Measurements from ENCODE around the gene FMNL2.
A peak's percentile ranks its signal among the peaks of the same experiment; 100 is the strongest.

Gene FMNL2

DNA sequence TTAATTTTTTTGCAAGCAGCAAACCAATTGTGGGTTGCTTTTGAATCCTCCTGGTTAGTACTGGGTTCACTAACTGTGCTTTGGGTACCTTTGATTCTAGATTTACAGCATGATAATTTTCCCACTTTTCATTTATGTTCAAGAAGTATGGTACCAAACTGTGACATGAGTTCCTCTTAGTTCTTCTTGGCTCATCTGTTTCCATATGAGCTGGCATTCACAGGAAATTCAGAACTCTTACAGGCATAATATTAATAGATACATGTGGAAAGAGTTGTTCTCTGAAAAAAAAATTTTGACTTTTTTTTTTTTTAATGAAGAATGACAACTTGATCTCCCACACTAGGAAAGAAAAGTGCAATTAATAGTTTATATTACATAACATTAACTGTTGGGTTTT, 59.4 kb downstream of the FMNL2 start:
- Mint-ChIP-seq H3K4me3 (no peak overlapping the region), H3K36me3 (no peaks in the 10 kb centered on the region), H3K27ac (no peak overlapping the region), H3K27me3 (peaks cover 6 to 7% of the 10 kb centered on the region in 2 donors), H3K4me1 (peaks cover 0 to 16% of the 10 kb centered on the region in 2 donors), H3K9me3 (peaks cover 0 to 2% of the 10 kb centered on the region in 2 donors)
- DNase-seq (no peak), ATAC-seq (replicated peaks) (no peak)

DNA sequence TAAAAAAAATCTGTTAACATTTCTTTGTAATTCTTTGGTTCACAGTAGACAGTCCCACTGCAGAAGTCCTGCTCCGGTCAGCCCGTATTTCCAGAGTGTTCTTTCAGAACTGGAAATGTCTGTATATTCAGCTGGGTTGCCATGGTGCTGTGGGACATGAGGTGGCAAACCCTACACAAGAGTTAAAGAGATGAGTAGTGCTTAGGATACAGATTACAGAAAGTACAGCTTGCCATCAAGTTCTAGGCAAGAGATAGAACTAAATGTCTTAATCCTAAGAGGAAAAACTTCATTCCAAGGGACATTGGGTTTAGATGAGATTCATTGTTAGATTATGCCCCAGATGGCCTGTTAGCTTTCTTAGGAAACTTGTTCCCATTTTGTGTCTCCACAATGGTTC, 60.1 kb downstream of the FMNL2 start:
- H3K4me3 Mint-ChIP-seq, result no peak overlapping the region
- H3K9me3 Mint-ChIP-seq, result peaks cover 0 to 2% of the 10 kb centered on the region in 2 donors
- ATAC-seq (replicated peaks) (no peak), DNase-seq (no peak)
- no peaks in the 10 kb centered on the region for H3K36me3 Mint-ChIP-seq
- H3K27me3 Mint-ChIP-seq, result peaks cover 6 to 7% of the 10 kb centered on the region in 2 donors
- no peak overlapping the region for H3K27ac Mint-ChIP-seq
- peaks cover 0 to 16% of the 10 kb centered on the region in 2 donors for H3K4me1 Mint-ChIP-seq

DNA sequence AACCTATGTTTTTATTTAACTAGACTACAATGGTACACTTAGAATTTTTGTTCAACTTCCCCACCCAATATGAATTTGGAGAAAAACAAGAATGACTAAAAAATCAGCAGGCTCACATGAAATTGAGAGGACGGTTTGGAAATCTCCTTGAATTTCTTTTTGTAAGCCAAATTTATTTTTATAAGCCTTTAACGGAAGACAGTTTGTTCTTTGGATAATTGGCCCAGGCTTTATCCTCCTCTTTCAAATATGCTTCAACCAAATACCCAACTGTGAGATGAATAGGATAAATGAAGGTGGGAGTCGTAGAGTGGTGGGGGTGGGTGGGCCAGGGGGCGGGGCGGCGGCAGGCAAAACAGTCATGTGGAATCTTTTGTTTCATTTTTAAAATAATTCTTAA, 60.6 kb downstream of the FMNL2 start:
- no peak for ATAC-seq (replicated peaks)

DNA sequence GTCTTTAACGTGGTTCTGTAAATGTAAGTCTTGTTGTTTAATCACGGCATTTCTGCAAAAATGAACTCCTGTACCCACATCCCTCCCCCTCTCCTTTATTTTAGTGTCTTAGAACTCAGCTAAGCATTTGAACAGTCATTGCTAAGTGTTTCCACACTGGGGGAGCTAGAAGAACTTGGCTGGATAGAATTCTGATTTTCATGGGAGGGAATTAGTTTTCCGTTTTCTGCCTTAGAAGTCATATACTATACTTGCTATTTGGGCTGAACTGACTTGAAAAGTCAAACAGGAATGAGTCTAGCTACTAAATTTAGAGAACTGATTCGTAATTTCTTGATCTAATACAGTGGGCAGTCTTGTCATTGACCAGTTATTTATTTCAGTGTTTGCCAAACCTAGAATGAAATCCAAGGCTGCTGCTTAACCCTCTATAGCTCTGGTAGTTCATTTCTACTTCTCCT, 61.1 kb downstream of the FMNL2 start:
- H3K4me1 Mint-ChIP-seq, result peaks cover 0 to 16% of the 10 kb centered on the region in 2 donors
- DNase-seq (no peak), ATAC-seq (replicated peaks) (no peak)
- H3K36me3 Mint-ChIP-seq, result no peaks in the 10 kb centered on the region
- H3K27ac Mint-ChIP-seq, result no peak overlapping the region
- H3K4me3 Mint-ChIP-seq, result no peak overlapping the region
- peaks cover 0 to 2% of the 10 kb centered on the region in 2 donors for H3K9me3 Mint-ChIP-seq
- peaks cover 6 to 7% of the 10 kb centered on the region in 2 donors for H3K27me3 Mint-ChIP-seq

More for the DNA sequence above, 60.6 kb downstream of the FMNL2 start:
- H3K9me3 Mint-ChIP-seq, result peaks cover 0 to 2% of the 10 kb centered on the region in 2 donors
- no peak overlapping the region for H3K4me3 Mint-ChIP-seq
- no peaks in the 10 kb centered on the region for H3K36me3 Mint-ChIP-seq
- peaks cover 6 to 7% of the 10 kb centered on the region in 2 donors for H3K27me3 Mint-ChIP-seq
- DNase-seq, result no peak
- H3K27ac Mint-ChIP-seq, result no peak overlapping the region
- H3K4me1 Mint-ChIP-seq, result peaks cover 0 to 16% of the 10 kb centered on the region in 2 donors

DNA sequence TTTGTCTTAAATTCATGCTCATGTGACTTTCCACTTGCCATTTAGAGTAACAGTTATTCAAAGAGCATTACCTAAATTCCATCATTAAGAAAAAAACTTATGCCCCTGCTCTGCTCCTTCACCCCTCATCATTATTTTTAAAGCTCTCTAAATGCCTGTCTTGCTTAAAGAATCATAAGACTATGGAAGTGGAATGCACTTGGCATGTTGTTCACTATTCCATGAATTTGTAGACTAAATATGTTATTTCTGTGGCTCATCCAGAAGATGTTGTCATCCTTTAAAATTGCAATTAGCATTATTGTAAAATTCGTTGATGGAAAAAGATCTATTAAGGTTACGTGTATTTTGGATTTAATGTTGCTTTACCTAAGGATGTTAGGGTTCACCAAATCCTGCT, 61.8 kb downstream of the FMNL2 start:
- Mint-ChIP-seq H3K27me3 (peaks cover 6 to 7% of the 10 kb centered on the region in 2 donors), H3K4me3 (no peak overlapping the region), H3K36me3 (no peaks in the 10 kb centered on the region), H3K9me3 (no peaks in the 10 kb centered on the region), H3K4me1 (peaks cover 0 to 22% of the 10 kb centered on the region in 2 donors), H3K27ac (no peak overlapping the region)
- DNase-seq (no peak), ATAC-seq (replicated peaks) (no peak)

DNA sequence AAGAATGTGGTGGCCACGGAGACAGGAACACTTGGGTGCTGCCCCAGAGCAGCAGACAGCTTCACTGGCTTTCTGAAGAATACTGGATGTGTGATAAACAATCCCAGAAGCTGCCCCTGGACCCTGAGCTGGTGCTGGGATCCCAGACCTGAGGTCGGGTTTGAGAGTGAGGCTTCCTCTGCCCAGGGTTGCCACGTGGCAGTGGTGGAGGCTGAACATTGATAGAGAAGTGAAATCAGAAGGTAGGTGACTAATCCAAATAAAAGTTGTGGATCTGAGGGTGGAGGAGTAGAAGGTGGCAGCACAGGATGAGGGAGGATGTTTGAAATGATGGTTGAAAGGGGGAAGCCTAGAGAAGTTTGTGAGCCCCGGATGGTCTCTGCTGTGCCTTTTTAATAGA, 64.0 kb downstream of the FMNL2 start:
- Mint-ChIP-seq H3K4me3 (no peak overlapping the region), H3K36me3 (no peaks in the 10 kb centered on the region), H3K27me3 (peaks cover 6 to 7% of the 10 kb centered on the region in 2 donors), H3K4me1 (peaks cover 0 to 22% of the 10 kb centered on the region in 2 donors), H3K9me3 (no peaks in the 10 kb centered on the region), H3K27ac (no peak overlapping the region)
- DNase-seq, result no peak
- no peak for ATAC-seq (replicated peaks)

DNA sequence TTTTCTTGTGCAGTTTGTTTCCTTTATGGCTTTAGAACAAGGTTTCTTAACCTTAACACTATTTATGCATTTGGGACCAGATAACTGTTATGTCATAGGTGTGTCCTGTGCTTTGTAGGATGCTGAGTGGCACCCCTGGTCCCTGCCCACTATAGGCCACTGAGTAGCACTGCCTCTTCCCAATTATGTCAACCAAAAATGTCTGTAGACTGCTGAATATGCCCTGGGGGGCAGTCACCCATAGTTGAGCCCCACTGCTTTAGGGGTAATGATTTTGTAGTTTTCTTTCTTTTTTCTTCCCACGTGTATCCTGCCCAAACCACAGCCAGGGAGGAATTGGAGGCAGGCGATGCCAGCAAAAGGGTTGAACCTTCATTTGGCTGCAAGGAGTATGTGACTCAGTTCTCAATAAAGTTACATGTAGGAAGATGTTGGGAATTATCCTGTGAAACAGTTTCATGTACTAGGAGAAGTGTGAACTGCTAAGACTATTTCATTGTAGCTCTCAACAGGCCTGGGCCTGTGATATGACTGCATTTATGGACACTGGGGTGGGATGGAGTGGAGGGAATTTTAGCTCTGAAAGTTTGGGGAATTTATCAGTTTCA, 65.7 kb downstream of the FMNL2 start:
- H3K27me3 Mint-ChIP-seq, result peaks cover 6 to 7% of the 10 kb centered on the region in 2 donors
- H3K27ac Mint-ChIP-seq, result no peak overlapping the region
- H3K4me1 Mint-ChIP-seq, result peaks cover 0 to 22% of the 10 kb centered on the region in 2 donors
- no peaks in the 10 kb centered on the region for H3K36me3 Mint-ChIP-seq
- DNase-seq (no peak), ATAC-seq (replicated peaks) (no peak)
- no peak overlapping the region for H3K4me3 Mint-ChIP-seq
- no peaks in the 10 kb centered on the region for H3K9me3 Mint-ChIP-seq

DNA sequence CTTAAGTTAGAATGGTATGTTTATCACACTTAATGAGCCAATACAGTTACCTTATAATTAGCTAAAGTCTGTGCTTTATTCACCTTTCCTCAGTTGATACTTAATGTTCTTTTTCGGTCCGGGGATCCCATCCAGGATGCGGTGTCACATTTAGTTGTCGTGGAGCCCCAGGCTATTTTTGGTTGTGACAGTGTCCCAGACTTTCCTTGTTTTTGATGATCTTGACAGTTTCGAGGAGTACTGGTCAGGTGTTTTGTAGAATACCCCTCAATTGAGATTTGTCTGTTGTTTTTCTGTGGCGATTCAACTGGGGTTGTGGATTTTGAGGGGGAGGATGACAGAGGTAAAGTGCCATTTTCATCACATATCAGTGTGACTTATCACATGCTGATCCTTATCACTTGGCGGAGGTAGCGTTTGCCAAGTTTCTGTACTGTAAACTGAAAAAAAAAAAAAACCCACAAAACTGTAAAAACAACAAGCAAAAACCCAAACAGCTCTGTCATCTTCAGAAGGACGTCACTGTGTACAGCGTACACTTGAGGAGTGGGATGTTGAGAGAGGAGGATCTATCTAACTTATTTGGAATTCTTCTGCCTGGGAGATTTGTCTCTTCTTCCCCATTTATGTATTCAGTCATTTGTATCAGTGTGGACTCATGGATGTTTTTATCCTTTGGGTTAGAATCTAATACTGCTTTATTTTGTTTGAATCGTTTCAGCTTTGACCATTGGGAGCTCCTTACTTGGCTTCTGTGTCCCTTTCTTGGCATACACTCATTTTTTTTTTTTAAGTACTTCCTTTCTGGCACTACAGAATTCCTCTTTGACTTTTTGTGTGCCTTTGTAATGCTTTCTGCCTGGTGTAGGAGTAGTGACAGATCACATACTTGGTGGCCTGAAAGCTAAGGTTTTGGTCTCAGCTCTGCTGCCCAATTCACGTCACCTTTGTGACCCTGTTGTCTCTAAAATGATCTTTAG, 68.1 kb downstream of the FMNL2 start:
- ATAC-seq (replicated peaks) (no peak), DNase-seq (no peak)
- Mint-ChIP-seq H3K9me3 (no peaks in the 10 kb centered on the region), H3K4me1 (peaks cover 11 to 37% of the 10 kb centered on the region in 2 donors), H3K27me3 (peaks cover 6 to 7% of the 10 kb centered on the region in 2 donors), H3K27ac (no peak overlapping the region), H3K36me3 (no peaks in the 10 kb centered on the region), H3K4me3 (no peak overlapping the region)

DNA sequence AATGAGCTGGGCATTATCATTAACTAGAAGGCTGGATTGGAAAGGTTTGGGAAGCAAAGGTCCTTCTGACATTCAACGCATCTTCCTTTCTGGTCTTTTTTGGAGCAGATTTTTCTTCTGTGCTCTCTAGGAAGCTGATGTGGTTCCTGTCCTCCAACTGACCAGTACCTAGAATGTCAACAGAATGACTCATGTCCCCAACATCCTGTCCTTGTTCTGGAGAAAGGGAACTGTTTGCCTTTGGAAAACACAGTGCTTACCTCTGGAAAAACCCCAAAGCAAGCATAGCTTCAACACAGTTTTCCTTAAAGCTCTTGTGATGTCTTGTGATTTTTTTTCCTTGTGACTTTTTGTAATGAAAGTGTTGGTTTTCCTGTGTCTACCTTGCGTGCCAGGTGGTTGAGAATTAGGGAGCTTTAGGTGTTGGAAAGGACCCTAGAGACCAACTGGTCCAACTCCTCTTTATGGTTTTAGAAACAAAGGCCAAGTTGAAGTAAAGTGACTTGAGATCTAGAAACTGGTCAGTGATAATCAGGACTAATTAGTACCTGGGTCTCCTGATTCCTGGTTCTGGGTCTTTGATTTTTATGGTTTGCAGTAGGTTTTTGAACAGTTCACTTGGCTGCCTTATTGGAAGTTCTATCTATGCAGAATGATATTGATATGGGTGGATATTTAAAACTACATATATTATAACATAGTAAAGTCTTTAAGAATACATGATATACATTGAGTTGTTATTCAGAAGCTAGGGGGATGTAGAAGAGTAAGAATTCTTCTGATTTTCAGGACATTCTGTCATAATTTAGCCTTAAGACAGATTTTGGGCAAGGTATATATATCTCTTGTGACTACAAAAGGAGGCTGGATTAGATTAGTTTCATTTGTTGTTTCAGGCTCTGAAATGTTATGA, 70.5 kb downstream of the FMNL2 start:
- Mint-ChIP-seq H3K36me3 (no peaks in the 10 kb centered on the region), H3K9me3 (no peaks in the 10 kb centered on the region), H3K4me1 (peaks cover 11 to 33% of the 10 kb centered on the region in 2 donors), H3K27ac (no peak overlapping the region), H3K4me3 (no peak overlapping the region), H3K27me3 (no peaks in the 10 kb centered on the region)
- peak; percentile 7 to 23 for ATAC-seq (replicated peaks)
- no peak for DNase-seq

DNA sequence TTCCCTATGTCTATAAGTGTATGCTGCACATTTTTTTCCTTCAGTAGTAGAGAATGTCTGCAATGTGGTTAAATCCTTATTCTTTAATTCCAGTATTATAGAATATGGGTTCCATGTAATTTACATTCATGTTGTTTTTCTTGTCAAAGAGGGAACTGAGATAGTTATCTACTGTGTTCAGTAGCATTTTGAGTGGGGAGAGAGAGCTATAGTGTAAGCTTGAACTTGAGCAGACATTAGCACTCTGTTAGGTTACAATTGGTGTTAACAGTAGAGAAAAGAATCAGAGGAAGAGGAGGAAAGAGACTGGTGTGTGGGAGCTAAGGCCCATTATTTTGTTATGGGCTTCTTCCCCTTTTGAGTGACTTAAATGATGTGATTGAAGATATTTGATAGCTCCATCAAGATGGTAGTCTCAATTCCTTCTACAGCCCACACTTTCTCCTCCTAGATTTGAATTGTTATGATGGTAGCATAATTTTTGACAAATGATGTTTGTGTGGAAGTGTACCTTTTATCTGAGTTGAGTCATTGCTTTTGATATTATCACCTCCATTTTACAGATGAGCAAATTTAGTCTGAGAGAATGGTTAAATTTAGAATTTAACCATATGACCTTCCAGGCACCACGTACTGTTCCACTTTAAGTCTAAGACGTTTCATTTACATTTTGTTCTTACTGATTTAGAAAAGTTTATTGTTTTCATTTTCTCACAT, 71.3 kb downstream of the FMNL2 start:
- no peaks in the 10 kb centered on the region for H3K27me3 Mint-ChIP-seq
- H3K36me3 Mint-ChIP-seq, result no peaks in the 10 kb centered on the region
- peaks cover 13 to 38% of the 10 kb centered on the region in 2 donors for H3K4me1 Mint-ChIP-seq
- peak overlapping the region in 1 of 2 donors; percentile 5 for H3K4me3 Mint-ChIP-seq
- DNase-seq (no peak), ATAC-seq (replicated peaks) (peak; percentile 82 to 86)
- peak overlapping the region; percentile 33 for H3K27ac Mint-ChIP-seq
- no peaks in the 10 kb centered on the region for H3K9me3 Mint-ChIP-seq

DNA sequence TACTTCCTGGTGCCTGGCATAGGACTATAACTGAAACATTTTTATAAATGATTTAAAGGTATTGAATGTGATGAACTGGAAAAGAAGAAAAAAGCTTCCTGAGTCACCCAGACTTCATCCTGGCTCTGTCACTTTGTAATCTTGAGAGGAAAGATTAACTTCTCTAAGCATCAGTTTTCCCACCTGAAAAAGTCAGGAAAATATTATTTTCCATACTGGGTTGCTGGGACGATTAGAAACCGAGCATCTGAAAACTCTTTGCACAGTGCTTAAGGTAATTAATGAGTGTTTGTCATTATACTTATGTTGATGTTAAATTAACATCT, 71.8 kb downstream of the FMNL2 start:
- DNase-seq (no peak), ATAC-seq (replicated peaks) (no peak)
- Mint-ChIP-seq H3K4me1 (peaks cover 13 to 35% of the 10 kb centered on the region in 2 donors), H3K4me3 (peak overlapping the region in 1 of 2 donors; percentile 64), H3K9me3 (no peaks in the 10 kb centered on the region), H3K36me3 (no peaks in the 10 kb centered on the region), H3K27me3 (no peaks in the 10 kb centered on the region), H3K27ac (no peak overlapping the region)

DNA sequence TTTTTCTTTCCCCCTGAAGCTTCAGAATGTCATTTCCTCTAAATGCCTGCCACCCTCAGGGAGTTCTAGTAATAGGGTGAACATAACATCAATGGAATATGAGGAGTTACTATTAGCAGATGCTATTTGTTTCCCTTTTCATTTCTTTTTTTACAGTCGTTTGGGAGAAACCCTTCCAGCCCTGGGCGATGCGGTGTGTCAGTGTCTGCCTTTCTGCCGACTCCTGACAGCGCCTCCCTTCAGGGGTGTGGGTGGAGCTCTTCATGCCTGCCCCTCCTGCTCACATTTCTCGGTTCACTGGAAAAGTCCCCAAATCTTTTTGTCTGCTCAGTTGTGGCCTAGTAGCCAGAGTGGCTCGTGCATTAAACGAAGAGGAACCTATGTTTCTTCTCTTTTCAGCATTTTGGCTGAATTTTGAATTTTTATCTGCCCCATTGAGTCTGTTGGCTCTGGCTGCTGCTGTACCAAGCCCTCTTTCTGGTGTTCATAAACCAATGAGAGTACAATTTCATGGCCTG, 72.3 kb downstream of the FMNL2 start:
- Mint-ChIP-seq H3K27me3 (no peaks in the 10 kb centered on the region), H3K36me3 (no peaks in the 10 kb centered on the region), H3K4me1 (peaks cover 13 to 35% of the 10 kb centered on the region in 2 donors), H3K9me3 (no peaks in the 10 kb centered on the region), H3K27ac (peak overlapping the region; percentile 63), H3K4me3 (peak overlapping the region; percentile 39 to 64)
- peak; percentile 1 for DNase-seq
- ATAC-seq (replicated peaks), result peak; percentile 75 to 79

DNA sequence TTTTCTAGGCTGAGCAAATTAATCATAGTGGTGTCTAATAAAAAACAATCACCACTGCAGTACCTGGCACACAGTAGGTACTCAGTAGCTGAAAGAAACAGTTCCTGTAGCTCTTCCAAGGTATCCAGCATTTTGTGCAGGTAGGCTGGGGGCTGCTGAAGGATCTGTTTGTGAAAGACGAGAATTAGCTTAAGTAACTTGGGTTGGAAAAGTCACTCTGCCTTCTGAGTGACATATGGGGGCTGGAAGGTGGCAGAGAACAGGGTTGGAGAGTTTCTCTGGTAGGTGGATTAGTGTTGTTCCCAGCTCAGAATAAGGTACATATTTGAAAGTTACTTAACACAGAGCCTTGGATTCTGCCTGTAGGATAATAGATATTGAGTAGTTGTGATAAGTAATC, 72.8 kb downstream of the FMNL2 start:
- no peak overlapping the region for H3K27ac Mint-ChIP-seq
- ATAC-seq (replicated peaks), result no peak

More for the DNA sequence above, 72.8 kb downstream of the FMNL2 start:
- no peaks in the 10 kb centered on the region for H3K9me3 Mint-ChIP-seq
- DNase-seq, result no peak
- H3K4me3 Mint-ChIP-seq, result no peak overlapping the region
- no peaks in the 10 kb centered on the region for H3K36me3 Mint-ChIP-seq
- H3K27me3 Mint-ChIP-seq, result no peaks in the 10 kb centered on the region
- peaks cover 13 to 35% of the 10 kb centered on the region in 2 donors for H3K4me1 Mint-ChIP-seq
